ENCODE data around the gene MAD1L1.

DNA sequence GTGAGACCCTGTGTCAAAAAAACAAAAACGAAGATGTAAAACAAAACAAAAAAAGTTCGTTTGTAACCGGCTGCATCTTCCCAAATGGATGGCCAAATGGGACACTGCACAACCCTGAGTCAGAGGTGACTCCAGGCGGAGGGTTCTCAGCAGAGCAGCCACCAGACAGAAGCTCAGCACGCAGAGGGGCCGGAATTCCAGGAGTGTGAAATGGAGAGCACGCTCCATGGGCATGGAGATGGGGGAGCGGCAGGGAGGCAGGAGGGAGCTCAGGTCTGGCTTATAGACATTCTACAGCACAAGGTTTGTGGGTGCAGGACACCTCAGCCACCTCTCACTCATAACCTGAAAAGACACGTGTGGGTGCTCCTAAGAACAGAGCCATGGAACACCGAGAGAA, 227.0 kb downstream of the MAD1L1 start:
- TF ChIP-seq POLR2AphosphoS5 (IDR thresholded peaks at IDR 0.05) (no peak), POLR2A (IDR thresholded peaks at IDR 0.05) (no peak)
